ENCODE results near the gene ACSF2.

- TF ChIP-seq CTCF (IDR thresholded peaks at IDR 0.05; ENCODE audit: extremely low read depth in 1 of 2, insufficient read depth in 1 of 2, low read depth in 1 of 2, low read length in 2 of 2): no peak
- TF ChIP-seq POLR2AphosphoS5 (IDR thresholded peaks at IDR 0.05; ENCODE audit: insufficient read depth, low read depth, low read length): no peak
- no peak for TF ChIP-seq POLR2A (IDR thresholded peaks at IDR 0.05; ENCODE audit: low read depth, low read length)
- TF ChIP-seq EZH2 (IDR thresholded peaks at IDR 0.05; ENCODE audit: borderline replicate concordance, low read depth, low read length, severe bottlenecking): no peak
Measured at GRCh38 chr17:50471009-50471905, 45.2 kb downstream of the ACSF2 start.

Measured in endothelial cell of umbilical vein (primary cell).